GM23248 (cell line): ENCODE results near the gene WRNIP1. TPM values are rescaled to one million over a fixed set of nuclear protein-coding genes. Genes with fewer than 3 reads are reported as not detected.
"Not testable (repeated sequence)": the region's sequence is repeated elsewhere in the genome, so short reads cannot be mapped to it uniquely, and the experiment has no call there.

Experiments used
- DNase-seq: peaks from one replicate; pipeline ENCODE4 v3.0.0-alpha.2; 2015
- H2AFZ ChIP-seq: fragments of 200-600 bp; sonication (generic); 2 replicates; pipeline ENCODE4 v1.6.1; 2016; ENCODE audit warnings: antibody characterized with exemption
- H3F3A ChIP-seq: fragments of 200-600 bp; sonication (generic); 2 replicates; pipeline ENCODE4 v1.6.1; 2016; ENCODE audit warnings: mild to moderate bottlenecking, antibody characterized with exemption, mixed run types; ENCODE audit not compliant: insufficient read depth
- H3K27ac ChIP-seq: fragments of 200-600 bp; sonication (generic); 2 replicates; pipeline ENCODE4 v1.5.1; 2016; ENCODE audit warnings: mild to moderate bottlenecking
- H3K27me3 ChIP-seq: fragments of 200-600 bp; sonication (generic); replicated peaks from 2 replicates; pipeline ENCODE4 v1.6.1; 2016; ENCODE audit warnings: mild to moderate bottlenecking; ENCODE audit not compliant: insufficient read depth
- H3K36me3 ChIP-seq: fragments of 200-600 bp; sonication (generic); 2 replicates; pipeline ENCODE4 v1.6.1; 2016; ENCODE audit warnings: low read depth, mild to moderate bottlenecking
- H3K4me1 ChIP-seq: fragments of 200-600 bp; sonication (generic); 2 replicates; pipeline ENCODE4 v1.6.1; 2016; ENCODE audit warnings: mild to moderate bottlenecking; ENCODE audit not compliant: insufficient read depth
- H3K4me2 ChIP-seq: fragments of 200-600 bp; sonication (generic); one replicate; pipeline ENCODE4 v1.6.1; 2016; ENCODE audit warnings: mild to moderate bottlenecking; ENCODE audit not compliant: unreplicated experiment
- H3K4me3 ChIP-seq: fragments of 200-600 bp; sonication (generic); 2 replicates; pipeline ENCODE4 v1.5.1; 2016; ENCODE audit warnings: mild to moderate bottlenecking
- H3K79me2 ChIP-seq: fragments of 200-600 bp; sonication (generic); 2 replicates; pipeline ENCODE4 v1.6.1; 2016; ENCODE audit warnings: mild to moderate bottlenecking; ENCODE audit not compliant: insufficient read depth
- H3K9ac ChIP-seq: fragments of 200-600 bp; sonication (generic); 2 replicates; pipeline ENCODE4 v1.6.1; 2016; ENCODE audit warnings: mild to moderate bottlenecking
- H3K9me2 ChIP-seq: fragments of 200-600 bp; sonication (generic); 2 replicates; pipeline ENCODE4 v1.6.1; 2016; ENCODE audit warnings: mixed run types, mild to moderate bottlenecking, moderate library complexity; ENCODE audit not compliant: insufficient read depth
- H3K9me3 ChIP-seq: fragments of 200-600 bp; sonication (generic); one replicate; pipeline ENCODE4 v1.6.1; 2017; ENCODE audit warnings: low read depth
- H4K20me1 ChIP-seq: fragments of 200-600 bp; sonication (generic); 2 replicates; pipeline ENCODE4 v1.6.0; 2016; ENCODE audit not compliant: insufficient read depth
- EZH2 ChIP-seq: fragments of 200-600 bp; sonication (generic); IDR thresholded peaks from 2 replicates; pipeline ENCODE4 v1.6.1; 2018; ENCODE audit warnings: antibody characterized with exemption, mild to moderate bottlenecking; ENCODE audit not compliant: insufficient read depth, poor library complexity, severe bottlenecking
- EZH2phosphoT487 ChIP-seq: fragments of 200-600 bp; sonication (generic); IDR thresholded peaks from 2 replicates; pipeline ENCODE4 v1.6.1; 2018; ENCODE audit warnings: antibody characterized with exemption, moderate library complexity, mild to moderate bottlenecking, low read depth; ENCODE audit not compliant: insufficient read depth
- WGBS, 2 experiments: methylation state at CpG; one replicate each; pipeline ENCODE4 v1.1.6; 2015 to 2017; ENCODE audit warnings: low lambda C conversion rate in 2 of 2, low coverage in 1 of 2; ENCODE audit errors: missing lambda C conversion rate in 2 of 2; 5-methylcytosine and 5-hydroxymethylcytosine counted together
- in situ Hi-C: fragments of 300-500 bp; cut with MboI; formaldehyde crosslinking; loops from 2 replicates; pipeline ENCODE4 v1.15.0; 2020
- polyA plus RNA-seq: library from polyadenylated mRNA; unstranded; fragments of >200 nt; fragmentation: Nextera tagmentation; extraction: Ambion mirVana; gene quantifications from 2 replicates; pipeline ENCODE4 v1.2.1, GENCODE V29; 2016
- total RNA-seq: library from RNA; depleted of rRNA; stranded (reverse); fragments of >200 nt; shearing (Covaris generic); gene quantifications from 2 replicates; pipeline ENCODE4 v1.2.3, GENCODE V29; 2014

WRNIP1 gene
- total and polyA plus RNA-seq, 2 experiments from 2014 or later = 17.0 to 63.1 TPM

GRCh38 chr6:2797564-2798031 is 32.4 kb downstream of the WRNIP1 start:
- TF ChIP-seq EZH2phosphoT487 (no peak), EZH2 (no peak)
- H3K9me2 ChIP-seq = no peaks in the 10 kb centered on the region
- no peaks in the 10 kb centered on the region for H3F3A ChIP-seq
- no peak overlapping the region for H3K27ac ChIP-seq
- peaks cover 4% of the 10 kb centered on the region; the same call in 1 of the 2 replicates for H3K79me2 ChIP-seq
- no peaks in the 10 kb centered on the region for H3K4me1 ChIP-seq
- no peak for DNase-seq
- in situ Hi-C loops = no loop called here
- 77 to 87% methylated on average over 3 of the region's 3 CpGs for WGBS, 2 experiments
- H3K9me3 ChIP-seq = no peaks in the 10 kb centered on the region
- no peak overlapping the region for H2AFZ ChIP-seq
- H4K20me1 ChIP-seq = no peaks in the 10 kb centered on the region
- no peak overlapping the region for H3K4me2 ChIP-seq
- no peaks in the 10 kb centered on the region for H3K36me3 ChIP-seq
- no peak overlapping the region for H3K4me3 ChIP-seq
- no peaks in the 10 kb centered on the region for H3K27me3 ChIP-seq
- H3K9ac ChIP-seq = no peak overlapping the region

- Histone ChIP-seq H2AFZ (no peak overlapping the region), H3F3A (no peaks in the 10 kb centered on the region), H3K4me3 (no peak overlapping the region), H3K9me3 (no peaks in the 10 kb centered on the region), H4K20me1 (no peaks in the 10 kb centered on the region), H3K4me2 (no peak overlapping the region), H3K4me1 (no peaks in the 10 kb centered on the region), H3K9ac (no peak overlapping the region), H3K27me3 (no peaks in the 10 kb centered on the region), H3K9me2 (no peaks in the 10 kb centered on the region), H3K27ac (no peak overlapping the region), H3K36me3 (no peaks in the 10 kb centered on the region), H3K79me2 (no peaks in the 10 kb centered on the region)
- WGBS, 2 experiments = 74 to 75% methylated on average over 11 of the region's 11 CpGs
- no peak for TF ChIP-seq EZH2phosphoT487
- no peak for TF ChIP-seq EZH2
- no peak for DNase-seq
- in situ Hi-C loops = no loop called here
Measured at GRCh38 chr6:2798586-2799134, 33.5 kb downstream of the WRNIP1 start.

- no peak for DNase-seq
- H3K27me3 ChIP-seq = no peaks in the 10 kb centered on the region
- H3K27ac ChIP-seq = no peak overlapping the region
Measured at GRCh38 chr6:2799936-2800527, 34.8 kb downstream of the WRNIP1 start.

GRCh38 chr6:2800552-2801316 is 35.5 kb downstream of the WRNIP1 start:
- no peaks in the 10 kb centered on the region for H3F3A ChIP-seq
- H3K4me1 ChIP-seq = no peaks in the 10 kb centered on the region
- no peak overlapping the region for H3K9ac ChIP-seq
- H3K27me3 ChIP-seq = no peaks in the 10 kb centered on the region
- in situ Hi-C loops = no loop called here
- no peaks in the 10 kb centered on the region for H3K9me2 ChIP-seq
- no peaks in the 10 kb centered on the region for H3K79me2 ChIP-seq
- no peaks in the 10 kb centered on the region for H3K36me3 ChIP-seq
- H3K4me3 ChIP-seq = no peak overlapping the region
- 92 to 94% methylated on average over 14 of the region's 14 CpGs for WGBS, 2 experiments
- DNase-seq = no peak
- H4K20me1 ChIP-seq = no peaks in the 10 kb centered on the region
- no peak for TF ChIP-seq EZH2phosphoT487
- TF ChIP-seq EZH2 = no peak
- H2AFZ ChIP-seq = no peak overlapping the region
- no peak overlapping the region for H3K4me2 ChIP-seq
- H3K27ac ChIP-seq = no peak overlapping the region
- no peaks in the 10 kb centered on the region for H3K9me3 ChIP-seq

More at GRCh38 chr6:2799936-2800527, 34.8 kb downstream of the WRNIP1 start:
- 76 to 77% methylated on average over 11 of the region's 11 CpGs for WGBS, 2 experiments
- H3K79me2 ChIP-seq = no peaks in the 10 kb centered on the region
- H4K20me1 ChIP-seq = no peaks in the 10 kb centered on the region
- no peak overlapping the region for H3K4me2 ChIP-seq
- no peak overlapping the region for H3K4me3 ChIP-seq
- no peaks in the 10 kb centered on the region for H3K36me3 ChIP-seq
- H2AFZ ChIP-seq = no peak overlapping the region
- no peak overlapping the region for H3K9ac ChIP-seq
- no peaks in the 10 kb centered on the region for H3K4me1 ChIP-seq
- no peaks in the 10 kb centered on the region for H3F3A ChIP-seq
- H3K9me2 ChIP-seq = no peaks in the 10 kb centered on the region
- no peaks in the 10 kb centered on the region for H3K9me3 ChIP-seq
- no peak for TF ChIP-seq EZH2phosphoT487
- TF ChIP-seq EZH2 = no peak
- in situ Hi-C loops = no loop called here

- H3K79me2 ChIP-seq, H3K36me3 ChIP-seq, H3K4me2 ChIP-seq, H4K20me1 ChIP-seq, H3F3A ChIP-seq, H2AFZ ChIP-seq, H3K9me3 ChIP-seq, in situ Hi-C loops, DNase-seq, H3K27ac ChIP-seq, H3K4me3 ChIP-seq, H3K4me1 ChIP-seq, H3K9ac ChIP-seq, H3K9me2 ChIP-seq, H3K27me3 ChIP-seq: not testable (repeated sequence)
- 78 to 86% methylated on average over 2 to 3 of the region's 4 CpGs for WGBS, 2 experiments
Measured at GRCh38 chr6:2801687-2802086, 36.5 kb downstream of the WRNIP1 start.
